ENCODE data around the gene BCORL1. TPM values are rescaled to one million over a fixed set of nuclear protein-coding genes. Genes with fewer than 3 reads are reported as not detected.

Gene BCORL1
- total RNA-seq, 1 experiment from 2014 or later, result 30.8 TPM

DNA sequence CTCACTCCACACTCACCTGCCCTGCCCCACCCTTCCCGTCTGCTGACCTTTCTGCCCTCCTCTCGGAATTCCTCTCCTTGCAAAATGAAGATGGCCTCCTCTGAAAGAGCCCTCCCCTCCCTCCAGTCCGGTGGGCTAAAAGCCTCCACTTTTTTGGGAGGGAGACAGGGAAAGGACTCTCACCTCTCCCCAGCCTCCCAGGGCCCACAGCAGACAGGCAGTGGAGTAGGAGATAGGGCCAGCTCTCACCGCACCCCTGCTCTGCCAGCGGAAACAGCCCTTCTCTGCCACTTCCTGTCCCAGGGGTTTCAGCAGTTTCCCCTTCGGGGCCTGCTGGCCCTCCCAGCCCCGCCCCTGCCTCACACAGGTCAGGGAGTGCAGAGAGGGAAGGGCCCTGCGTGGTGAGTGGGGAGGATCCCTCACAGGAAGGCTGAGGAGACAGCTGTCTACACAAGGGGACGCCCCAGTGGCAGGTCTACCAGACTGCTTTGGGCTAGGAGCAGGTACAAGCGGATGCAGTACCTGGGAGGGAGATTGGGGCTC, 109.6 kb downstream of the BCORL1 start:
- no peak overlapping the region for H3K9ac ChIP-seq (ENCODE audit: low read length)
- RAD21 ChIA-PET (ENCODE audit: low non-redundant PET in 1 of 2, low total read pairs in 2 of 2, uncharacterized antibody in 2 of 2, unreplicated experiment in 2 of 2), result no interaction called here
- CTCF ChIA-PET, result no interaction called here
- H3K79me2 ChIP-seq (ENCODE audit: insufficient read depth, low read length), result peaks cover 3% of the 10 kb centered on the region
- H3K36me3 ChIP-seq (ENCODE audit: control insufficient read depth in 1 of 2, insufficient read depth in 2 of 2, low read length in 2 of 2), result no peaks in the 10 kb centered on the region
- no peaks in the 10 kb centered on the region for H3K27me3 ChIP-seq (ENCODE audit: insufficient read depth, low read length)
- BruUV-seq (replicated peaks), result no TSS peak
- no peak overlapping the region for H3K4me2 ChIP-seq (ENCODE audit: low read length)
- no peaks in the 10 kb centered on the region for H4K20me1 ChIP-seq (ENCODE audit: insufficient read depth)
- H3K9me2 ChIP-seq (ENCODE audit: insufficient read depth), result no peaks in the 10 kb centered on the region
- ATAC-seq (peak; percentile 59), DNase-seq (ENCODE audit: low read depth, low spot score) (no peak)
- TF ChIP-seq SRF (IDR thresholded peaks at IDR 0.05; ENCODE audit: low read depth) (no peak), REST (IDR thresholded peaks at IDR 0.05; ENCODE audit: low read depth) (no peak), TCF7L2 (IDR thresholded peaks at IDR 0.05; ENCODE audit: borderline replicate concordance, extremely low read depth, insufficient read depth, insufficient read length) (no peak), SP1 (IDR thresholded peaks at IDR 0.05; ENCODE audit: low read depth) (no peak), ZNF274 (IDR thresholded peaks at IDR 0.05; ENCODE audit: low read depth, low read length) (no peak)
- no peaks in the 10 kb centered on the region for H3K9me3 ChIP-seq (ENCODE audit: control insufficient read depth in 1 of 2, insufficient read depth in 1 of 2, low read depth in 1 of 2, low read length in 2 of 2)
- no peak overlapping the region; the same call in 1 of the 2 replicates for H3K27ac ChIP-seq (ENCODE audit: low read depth, low read length)
- H3K4me1 ChIP-seq (ENCODE audit: control insufficient read depth in 1 of 2, insufficient read depth in 2 of 2, low read length in 2 of 2), result peaks cover 0 to 27% of the 10 kb centered on the region in 2 experiments; a peak in 1 of 4 replicates
- POLR2A ChIA-PET, result no interaction called here
- no peak overlapping the region for H2AFZ ChIP-seq (ENCODE audit: low read depth, low read length, poor library complexity, severe bottlenecking)
- H3K4me3 ChIP-seq (replicated peaks in 1 of 2; ENCODE audit: low read depth in 1 of 2, low read length in 2 of 2), result no peak overlapping the region
- intact Hi-C loops (cut with micrococcal nuclease), result no loop called here

- intact Hi-C loops (cut with micrococcal nuclease), result no loop called here
- POLR2A ChIA-PET, result no interaction called here
- Histone ChIP-seq H3K9me3 (ENCODE audit: control insufficient read depth in 1 of 2, insufficient read depth in 1 of 2, low read depth in 1 of 2, low read length in 2 of 2) (no peaks in the 10 kb centered on the region), H3K9ac (ENCODE audit: low read length) (no peak overlapping the region), H3K4me1 (ENCODE audit: control insufficient read depth in 1 of 2, insufficient read depth in 2 of 2, low read length in 2 of 2) (peaks cover 0 to 27% of the 10 kb centered on the region in 2 experiments; a peak in 1 of 4 replicates), H3K4me3 (replicated peaks in 1 of 2; ENCODE audit: low read depth in 1 of 2, low read length in 2 of 2) (no peak overlapping the region), H3K79me2 (ENCODE audit: insufficient read depth, low read length) (peaks cover 6% of the 10 kb centered on the region), H3K4me2 (ENCODE audit: low read length) (no peak overlapping the region), H3K36me3 (ENCODE audit: control insufficient read depth in 1 of 2, insufficient read depth in 2 of 2, low read length in 2 of 2) (no peaks in the 10 kb centered on the region), H3K9me2 (ENCODE audit: insufficient read depth) (no peaks in the 10 kb centered on the region), H3K27me3 (ENCODE audit: insufficient read depth, low read length) (no peaks in the 10 kb centered on the region), H3K27ac (ENCODE audit: low read depth, low read length) (no peak overlapping the region), H2AFZ (ENCODE audit: low read depth, low read length, poor library complexity, severe bottlenecking) (no peak overlapping the region), H4K20me1 (ENCODE audit: insufficient read depth) (no peaks in the 10 kb centered on the region)
- BruUV-seq (replicated peaks), result no TSS peak
- DNase-seq (ENCODE audit: low read depth, low spot score), result no peak
- CTCF ChIA-PET, result no interaction called here
- no peak for ATAC-seq
- RAD21 ChIA-PET (ENCODE audit: low non-redundant PET in 1 of 2, low total read pairs in 2 of 2, uncharacterized antibody in 2 of 2, unreplicated experiment in 2 of 2), result no interaction called here
- TF ChIP-seq ZBTB33 (IDR thresholded peaks at IDR 0.05; ENCODE audit: extremely low read depth, insufficient replicate concordance, low read length) (no peak), ZFX (IDR thresholded peaks at IDR 0.05) (no peak), REST (IDR thresholded peaks at IDR 0.05; ENCODE audit: low read depth) (no peak)
These were observed 110.8 kb downstream of the BCORL1 start for GRCh38 chrX:130093271-130093670.
